IPS-20b (cell line): ENCODE data around the gene TSPY9.
"Not testable (repeated sequence)": the region's sequence is repeated elsewhere in the genome, so short reads cannot be mapped to it uniquely, and the experiment has no call there.

ENCODE experiments used
- H3K27ac ChIP-seq: one replicate; pipeline ENCODE4 v1.5.1; 2013; ENCODE audit warnings: low read length
- H3K27me3 ChIP-seq: 2 replicates; pipeline ENCODE4 v1.6.1; 2013; ENCODE audit warnings: mild to moderate bottlenecking, low read length, inconsistent platforms; ENCODE audit not compliant: insufficient read depth
- H3K36me3 ChIP-seq: 2 replicates; pipeline ENCODE4 v1.6.1; 2013; ENCODE audit warnings: low read depth, mild to moderate bottlenecking, inconsistent platforms, low read length, moderate library complexity; ENCODE audit not compliant: insufficient read depth
- H3K4me1 ChIP-seq: 2 replicates; pipeline ENCODE4 v1.6.1; 2013; ENCODE audit warnings: mild to moderate bottlenecking, control low read depth, inconsistent platforms, low read length, moderate library complexity; ENCODE audit not compliant: insufficient read depth
- H3K4me3 ChIP-seq: 2 replicates; pipeline ENCODE4 v1.5.1; 2013; ENCODE audit warnings: mild to moderate bottlenecking, low read length, inconsistent platforms
- H3K9ac ChIP-seq: 2 replicates; pipeline ENCODE4 v1.6.1; 2013; ENCODE audit warnings: low read depth, mild to moderate bottlenecking, inconsistent platforms, low read length, moderate library complexity
- H3K9me3 ChIP-seq: 2 replicates; pipeline ENCODE4 v1.6.1; 2013; ENCODE audit warnings: mild to moderate bottlenecking, low read depth, low read length, inconsistent platforms; ENCODE audit not compliant: insufficient read depth

TSPY9 gene, protein sequence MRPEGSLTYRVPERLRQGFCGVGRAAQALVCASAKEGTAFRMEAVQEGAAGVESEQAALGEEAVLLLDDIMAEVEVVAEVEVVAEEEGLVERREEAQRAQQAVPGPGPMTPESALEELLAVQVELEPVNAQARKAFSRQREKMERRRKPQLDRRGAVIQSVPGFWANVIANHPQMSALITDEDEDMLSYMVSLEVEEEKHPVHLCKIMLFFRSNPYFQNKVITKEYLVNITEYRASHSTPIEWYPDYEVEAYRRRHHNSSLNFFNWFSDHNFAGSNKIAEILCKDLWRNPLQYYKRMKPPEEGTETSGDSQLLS

DNA sequence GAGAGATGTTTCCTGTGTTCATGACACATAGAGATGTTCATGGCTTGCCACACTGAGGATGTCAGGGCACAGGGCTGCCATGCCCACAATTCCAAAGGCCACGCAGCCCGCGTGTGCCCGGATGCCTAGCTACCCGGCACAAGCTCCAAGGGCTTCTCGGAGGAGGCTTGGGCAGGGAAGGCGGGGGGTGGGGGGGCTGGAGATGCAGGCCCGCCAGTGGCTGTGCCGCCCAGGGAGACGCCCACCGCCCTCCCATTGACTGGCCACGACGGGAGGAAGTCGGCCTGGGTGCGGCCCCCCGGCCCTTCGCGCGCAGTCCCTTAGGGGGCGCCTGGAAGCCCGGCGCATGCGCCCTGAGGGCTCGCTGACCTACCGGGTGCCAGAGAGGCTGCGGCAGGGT lies at the start of gene TSPY9:
TSS of gene TSPY9 (plus strand) at position 301 of the 400 bp plus-strand sequence. CDS start at position 347, 46 bp downstream.
- not testable (repeated sequence) for H3K4me1 ChIP-seq, H3K9me3 ChIP-seq, H3K27ac ChIP-seq

DNA sequence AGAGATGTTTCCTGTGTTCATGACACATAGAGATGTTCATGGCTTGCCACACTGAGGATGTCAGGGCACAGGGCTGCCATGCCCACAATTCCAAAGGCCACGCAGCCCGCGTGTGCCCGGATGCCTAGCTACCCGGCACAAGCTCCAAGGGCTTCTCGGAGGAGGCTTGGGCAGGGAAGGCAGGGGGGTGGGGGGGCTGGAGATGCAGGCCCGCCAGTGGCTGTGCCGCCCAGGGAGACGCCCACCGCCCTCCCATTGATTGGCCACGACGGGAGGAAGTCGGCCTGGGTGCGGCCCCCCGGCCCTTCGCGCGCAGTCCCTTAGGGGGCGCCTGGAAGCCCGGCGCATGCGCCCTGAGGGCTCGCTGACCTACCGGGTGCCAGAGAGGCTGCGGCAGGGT lies 20.4 kb upstream of the TSPY9 start, which contains the start of gene TSPY1:
TSS of gene TSPY1 (plus strand) at position 301 of the 400 bp plus-strand sequence. CDS start at position 347, 46 bp downstream.
- not testable (repeated sequence) for H3K36me3 ChIP-seq, H3K4me1 ChIP-seq, H3K4me3 ChIP-seq, H3K27ac ChIP-seq, H3K9ac ChIP-seq, H3K27me3 ChIP-seq, H3K9me3 ChIP-seq

More for the DNA sequence above, at the start of gene TSPY9:
- H3K9ac ChIP-seq, H3K36me3 ChIP-seq, H3K27me3 ChIP-seq, H3K4me3 ChIP-seq: not testable (repeated sequence)

DNA sequence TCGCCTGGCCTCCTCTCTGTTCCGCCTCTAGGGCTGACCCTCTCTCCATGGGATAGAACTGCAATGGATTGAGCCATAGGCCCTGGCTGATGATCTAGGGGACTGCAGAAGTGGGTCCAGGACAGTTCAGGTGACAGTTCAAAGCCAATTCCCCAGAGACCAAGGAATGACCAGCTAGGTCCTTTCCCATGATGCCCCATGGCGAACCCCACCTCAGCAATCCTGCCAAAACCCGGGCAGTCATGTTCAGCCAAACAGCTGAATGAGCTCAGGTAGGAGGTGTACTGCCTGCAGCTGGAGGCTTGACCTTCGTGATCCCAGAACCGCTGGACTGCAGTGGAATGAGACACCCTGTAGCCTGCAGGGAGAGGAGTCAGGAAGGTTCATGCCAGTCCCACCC lies 17.3 kb downstream of the TSPY9 start:
- H3K36me3 ChIP-seq, H3K4me3 ChIP-seq, H3K27ac ChIP-seq, H3K4me1 ChIP-seq, H3K9ac ChIP-seq, H3K27me3 ChIP-seq, H3K9me3 ChIP-seq: not testable (repeated sequence)

DNA sequence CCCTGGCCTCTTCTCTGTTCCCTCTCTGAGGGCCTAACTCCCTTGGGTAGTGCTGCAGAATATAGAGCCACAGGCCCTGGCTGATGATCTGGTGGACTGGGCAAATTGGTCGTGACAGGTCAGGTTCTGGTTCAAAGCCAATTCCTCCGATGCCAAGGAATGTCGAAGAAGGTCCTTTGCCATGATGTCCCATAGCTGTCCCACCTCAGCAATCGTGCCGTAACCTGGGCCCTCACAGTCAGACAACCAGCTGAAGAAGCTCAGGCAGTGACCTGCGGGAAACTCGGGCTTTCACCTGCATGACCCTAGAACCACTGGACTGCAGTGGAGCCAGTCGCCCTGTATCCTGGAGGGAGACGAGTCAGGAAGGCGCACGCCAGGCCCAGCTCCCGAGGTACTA lies 29.2 kb downstream of the TSPY9 start:
- not testable (repeated sequence) for H3K9me3 ChIP-seq, H3K27ac ChIP-seq, H3K27me3 ChIP-seq, H3K4me3 ChIP-seq, H3K4me1 ChIP-seq, H3K36me3 ChIP-seq, H3K9ac ChIP-seq

DNA sequence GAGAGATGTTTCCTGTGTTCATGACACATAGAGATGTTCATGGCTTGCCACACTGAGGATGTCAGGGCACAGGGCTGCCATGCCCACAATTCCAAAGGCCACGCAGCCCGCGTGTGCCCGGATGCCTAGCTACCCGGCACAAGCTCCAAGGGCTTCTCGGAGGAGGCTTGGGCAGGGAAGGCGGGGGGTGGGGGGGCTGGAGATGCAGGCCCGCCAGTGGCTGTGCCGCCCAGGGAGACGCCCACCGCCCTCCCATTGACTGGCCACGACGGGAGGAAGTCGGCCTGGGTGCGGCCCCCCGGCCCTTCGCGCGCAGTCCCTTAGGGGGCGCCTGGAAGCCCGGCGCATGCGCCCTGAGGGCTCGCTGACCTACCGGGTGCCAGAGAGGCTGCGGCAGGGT lies 40.5 kb downstream of the TSPY9 start, which contains the start of gene TSPY10:
TSS of gene TSPY10 (plus strand) at position 301 of the 400 bp plus-strand sequence. CDS start at position 347, 46 bp downstream.
- not testable (repeated sequence) for H3K4me1 ChIP-seq, H3K9ac ChIP-seq, H3K4me3 ChIP-seq, H3K9me3 ChIP-seq, H3K36me3 ChIP-seq, H3K27ac ChIP-seq, H3K27me3 ChIP-seq
